GM12801 (cell line): ENCODE results near the gene SLC37A1.

ENCODE experiments used
- CTCF ChIP-seq: IDR thresholded peaks from one replicate; pipeline ENCODE4 v1.5.1; 2011; ENCODE audit warnings: control low read depth; ENCODE audit not compliant: insufficient read length; ENCODE audit errors: extremely low read depth

The SLC37A1 gene

DNA sequence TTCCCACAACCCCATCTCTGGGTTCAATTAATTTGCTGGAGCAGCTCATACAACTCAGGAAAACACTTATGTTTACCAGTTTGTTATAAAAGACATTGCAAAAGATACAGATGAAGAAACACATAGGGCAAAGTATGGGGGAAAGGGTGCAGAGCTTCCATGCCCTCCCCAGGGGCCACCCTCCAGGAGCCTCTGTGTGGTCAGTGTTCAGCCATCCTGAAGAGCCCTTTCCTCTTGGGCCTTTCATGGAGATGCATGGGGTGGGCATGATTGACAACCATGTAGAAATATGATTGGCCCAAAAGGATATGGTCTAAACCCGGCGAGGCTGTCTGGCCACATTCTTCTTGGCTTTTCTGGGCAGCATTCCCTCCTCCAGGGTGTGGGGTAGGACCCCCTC lies 83.0 kb downstream of the SLC37A1 start:
- no peak for TF ChIP-seq CTCF

DNA sequence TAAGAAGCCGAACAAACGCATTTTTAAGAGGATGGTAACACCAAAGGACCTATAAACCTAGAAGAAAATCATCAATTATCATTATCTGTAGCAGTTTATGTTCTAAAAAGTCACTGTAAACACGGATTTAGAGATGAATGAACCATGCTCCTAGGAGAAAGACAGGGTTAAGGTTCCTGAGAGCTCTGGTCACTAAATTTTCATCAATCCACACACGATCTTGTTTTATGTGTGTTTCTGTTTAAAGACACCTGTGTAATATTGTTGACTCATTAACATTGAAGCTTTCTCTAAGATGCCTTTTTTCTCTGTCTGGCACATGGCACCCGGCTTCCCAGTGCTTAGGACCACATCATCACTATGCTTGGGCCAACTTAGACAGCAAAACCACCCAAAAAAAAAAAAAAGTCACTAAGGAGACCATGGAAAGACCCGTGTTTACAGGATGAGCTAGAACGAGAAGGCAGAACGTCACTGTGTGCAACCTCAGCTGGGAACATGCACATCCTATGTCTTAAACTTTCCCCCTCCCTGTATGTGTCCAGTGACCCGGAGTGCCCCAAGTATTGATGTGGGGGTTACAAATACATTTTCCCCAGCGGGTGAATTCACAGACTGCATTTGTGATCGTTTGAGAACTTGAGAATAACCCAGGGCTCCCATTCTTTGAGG lies 84.0 kb downstream of the SLC37A1 start:
- TF ChIP-seq CTCF: no peak

DNA sequence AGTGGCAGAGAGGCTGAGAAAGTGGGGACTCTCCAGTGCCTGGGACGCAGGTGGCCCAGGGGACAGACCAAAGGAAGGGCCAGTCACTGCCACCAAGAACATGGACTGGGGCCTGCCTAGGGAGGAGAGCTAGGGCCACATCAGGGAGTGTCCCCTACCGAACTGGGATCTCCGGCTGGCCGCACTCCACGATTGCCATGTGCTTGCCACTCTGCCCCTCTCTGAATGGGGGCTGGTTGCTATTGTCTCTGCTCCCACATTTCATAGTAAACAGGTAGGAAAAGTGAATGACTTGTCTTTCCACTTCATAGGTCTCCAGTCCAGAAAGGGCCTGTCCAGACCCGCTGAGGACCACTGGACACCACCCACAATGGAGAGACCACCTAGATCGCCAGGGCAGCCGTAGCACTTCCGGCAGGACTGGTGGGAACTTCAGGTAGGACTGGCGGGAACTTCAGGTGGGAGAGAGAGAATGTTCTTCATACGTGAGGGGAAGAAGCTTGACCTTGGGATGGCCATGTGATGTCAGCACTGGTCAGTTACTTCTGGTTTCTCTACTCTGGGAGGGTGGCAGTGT lies 84.6 kb downstream of the SLC37A1 start:
- no peak for TF ChIP-seq CTCF

- no peak for TF ChIP-seq CTCF
Measured at GRCh38 chr21:42599486-42599885, 85.8 kb downstream of the SLC37A1 start.

- TF ChIP-seq CTCF: no peak
Measured at GRCh38 chr21:42599962-42600361, 86.3 kb downstream of the SLC37A1 start.

DNA sequence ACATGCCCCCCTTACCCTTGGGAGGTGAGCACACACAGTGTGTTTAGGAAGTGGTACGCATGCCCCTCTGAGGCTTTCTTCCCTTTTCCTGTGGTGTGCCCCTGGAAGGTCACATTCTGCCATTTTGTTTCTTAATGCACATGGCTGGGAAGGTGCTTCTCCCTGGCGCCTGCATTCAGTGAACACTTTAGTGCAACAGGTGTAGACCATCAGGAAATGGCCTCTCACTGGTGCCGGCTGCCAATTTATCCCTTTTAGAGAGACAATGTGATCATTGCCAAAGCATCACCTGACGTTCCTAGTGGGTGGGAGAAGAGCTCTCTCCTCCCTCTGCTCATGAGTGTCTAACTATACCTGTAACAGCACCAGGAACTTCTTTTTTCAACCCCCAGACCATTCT lies 88.0 kb downstream of the SLC37A1 start:
- no peak for TF ChIP-seq CTCF

DNA sequence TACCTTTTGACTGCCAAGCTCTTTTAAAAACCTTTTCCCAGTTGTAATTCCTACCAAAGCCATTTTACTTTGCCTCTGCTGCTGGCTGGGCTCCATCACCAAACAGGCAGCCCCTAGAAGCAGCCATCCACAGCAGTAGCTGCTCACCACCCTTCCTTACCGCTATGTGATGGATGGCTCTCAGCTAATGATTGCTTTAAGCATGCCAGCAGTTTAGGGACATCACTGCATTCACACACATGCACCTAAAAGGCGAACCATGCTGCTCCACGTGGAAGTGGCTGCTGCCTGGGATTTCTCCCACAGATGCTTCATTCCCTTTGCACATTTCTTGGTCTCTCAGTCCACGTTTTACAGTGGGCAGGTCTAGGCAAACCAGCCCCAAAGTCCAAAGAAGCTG lies 93.5 kb downstream of the SLC37A1 start:
- no peak for TF ChIP-seq CTCF
